Effector CD4-positive, alpha-beta T cell (primary cell): ENCODE data around the gene PTPRG.
"Not testable (repeated sequence)": the region's sequence is repeated elsewhere in the genome, so short reads cannot be mapped to it uniquely, and the experiment has no call there.

Source experiments
- DNase-seq: peaks from one replicate; pipeline ENCODE4 v3.0.0-alpha.2; 2020

Gene PTPRG

GRCh38 chr3:61805510-61806080 lies 244.2 kb downstream of the PTPRG start:
- DNase-seq, result no peak

GRCh38 chr3:61806810-61807209 lies 245.4 kb downstream of the PTPRG start:
- no peak for DNase-seq

GRCh38 chr3:61807865-61808276 lies 246.5 kb downstream of the PTPRG start:
- DNase-seq, result no peak

DNA sequence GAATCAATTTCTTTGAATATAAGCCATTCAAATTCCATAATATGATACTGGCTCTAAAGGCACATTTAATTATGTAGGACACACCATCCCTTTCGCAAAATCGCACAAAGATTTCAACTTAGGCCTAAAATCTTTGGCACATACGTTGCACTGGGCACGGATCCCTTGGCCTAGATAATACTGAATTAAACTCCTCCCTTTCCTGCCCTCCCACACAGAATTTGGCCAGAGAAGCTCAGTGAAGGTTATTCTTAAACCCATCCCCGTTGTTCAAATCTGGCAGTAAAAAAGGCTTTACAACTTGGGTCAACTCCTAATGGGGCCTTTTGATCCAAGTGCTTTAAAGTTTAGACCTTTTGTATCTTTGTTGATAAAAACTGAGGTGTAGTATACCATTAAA lies 247.2 kb downstream of the PTPRG start:
- DNase-seq, result no peak

GRCh38 chr3:61808999-61809398 lies 247.6 kb downstream of the PTPRG start:
- no peak for DNase-seq

DNA sequence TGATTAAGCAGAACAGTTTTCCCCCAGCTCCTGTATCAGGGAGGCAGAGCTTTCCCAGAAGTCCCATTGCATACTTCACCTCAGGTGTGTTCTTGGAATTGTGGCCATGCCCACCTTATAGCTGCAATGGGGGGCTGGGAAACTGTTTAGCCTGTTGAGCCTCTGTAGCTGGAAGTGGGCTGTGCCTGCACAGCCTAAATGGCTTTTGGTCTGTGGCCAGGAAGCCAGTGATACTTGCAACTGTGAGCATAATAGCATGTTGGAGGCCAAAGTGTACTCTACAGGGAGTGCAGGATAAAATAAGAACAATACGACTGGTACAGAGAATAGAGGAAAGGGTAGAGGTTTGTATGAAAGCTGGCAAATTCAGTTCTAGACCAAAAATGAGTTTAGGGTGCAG lies 248.5 kb downstream of the PTPRG start:
- no peak for DNase-seq

GRCh38 chr3:61810953-61811497 lies 249.7 kb downstream of the PTPRG start:
- DNase-seq, result no peak

- DNase-seq, result no peak
Observed at GRCh38 chr3:61811652-61812051, 250.3 kb downstream of the PTPRG start.

GRCh38 chr3:61812085-61812484 lies 250.7 kb downstream of the PTPRG start:
- DNase-seq, result no peak

- no peak for DNase-seq
Observed at GRCh38 chr3:61812517-61812916, 251.1 kb downstream of the PTPRG start.

DNA sequence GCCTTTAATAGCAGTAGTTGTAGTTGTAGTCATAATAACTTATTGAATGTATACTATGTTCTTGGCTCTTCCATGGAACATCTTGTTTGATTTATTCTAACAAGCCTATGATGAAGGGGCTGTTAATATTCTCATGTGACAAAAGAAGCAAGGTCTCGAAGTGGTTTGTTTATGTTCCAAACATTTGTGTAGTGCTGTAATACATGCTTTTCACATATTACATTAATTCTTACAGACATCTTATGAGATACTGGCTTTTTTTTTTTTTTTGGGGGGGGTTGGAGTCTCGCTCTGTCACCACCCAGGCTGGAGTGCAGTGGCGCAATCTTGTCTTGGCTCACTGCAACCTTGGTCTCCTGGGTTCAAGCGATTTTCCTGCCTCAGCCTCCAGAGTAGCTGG lies 252.3 kb downstream of the PTPRG start:
- DNase-seq, result no peak

DNA sequence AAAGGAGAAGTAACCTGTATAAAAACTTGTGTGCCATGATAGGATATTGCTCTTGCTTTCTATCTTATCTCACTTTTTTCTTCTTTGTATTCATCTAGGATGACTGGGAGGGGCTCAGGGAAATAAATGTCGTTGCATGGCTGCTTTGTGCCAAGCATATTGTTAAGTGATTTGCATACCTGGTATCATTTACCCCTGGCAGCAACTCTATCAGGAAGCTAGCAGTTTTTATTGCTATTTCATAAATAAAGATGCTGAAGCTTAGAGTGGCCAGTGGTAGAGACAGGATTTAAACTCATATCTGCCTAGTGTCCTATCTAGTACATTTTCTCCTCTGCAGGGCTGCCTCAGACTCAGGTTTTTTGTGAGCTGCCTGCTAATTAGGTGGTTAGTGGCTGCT lies 253.3 kb downstream of the PTPRG start:
- no peak for DNase-seq

- DNase-seq, result not testable (repeated sequence)
Observed at GRCh38 chr3:61816304-61816703, 254.9 kb downstream of the PTPRG start.

DNA sequence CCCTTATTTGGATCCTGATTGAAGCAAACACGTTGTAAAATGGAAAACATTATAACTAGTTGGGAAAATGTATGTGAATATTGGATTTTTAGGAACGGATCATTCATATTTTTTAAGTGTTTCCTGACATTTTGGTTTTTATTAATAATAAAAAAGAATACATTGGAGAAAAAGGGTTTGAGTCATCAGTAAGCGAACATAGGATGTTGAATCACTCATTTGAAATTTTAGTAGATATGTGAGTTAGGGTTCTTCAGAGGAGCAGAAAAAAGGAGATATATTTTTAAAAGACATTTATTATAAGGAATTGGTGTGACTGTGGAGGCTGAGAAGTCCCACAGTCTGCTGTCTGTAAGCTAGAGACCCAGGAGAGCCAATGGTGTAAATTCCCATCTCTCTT lies 258.5 kb downstream of the PTPRG start:
- no peak for DNase-seq

DNA sequence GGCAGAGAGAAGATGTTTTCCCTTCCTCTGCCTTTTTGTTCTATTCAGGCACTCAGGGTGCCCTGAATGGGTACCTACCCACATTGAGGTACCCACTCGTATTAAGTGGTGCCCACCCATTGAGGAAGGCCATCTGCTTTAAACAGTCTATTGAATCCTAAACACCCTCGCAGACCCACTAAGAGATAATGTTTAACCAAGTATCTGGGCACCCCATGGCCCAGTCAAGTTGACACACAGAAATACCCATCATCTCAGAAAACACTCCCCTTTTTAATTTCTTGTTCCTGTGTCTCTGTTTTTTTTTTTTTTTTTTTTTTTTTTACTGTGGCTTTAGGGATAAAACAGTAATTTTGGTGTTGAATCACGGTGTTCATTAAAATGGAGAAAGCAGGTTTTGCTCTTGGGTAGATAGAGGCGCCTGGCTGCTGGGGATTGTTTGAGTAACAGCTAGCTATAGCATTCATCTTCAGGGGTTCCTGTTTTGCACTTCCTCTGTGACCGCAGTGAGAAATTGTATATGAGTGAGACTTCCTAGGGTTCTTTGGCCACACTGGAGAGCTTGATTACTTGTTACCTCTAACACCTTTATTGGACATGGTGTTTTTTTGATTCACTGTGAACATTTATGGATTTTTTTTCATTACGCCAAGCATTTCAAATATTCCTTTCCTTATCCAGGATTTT lies 259.1 kb downstream of the PTPRG start:
- no peak for DNase-seq

- no peak for DNase-seq
Observed at GRCh38 chr3:61821823-61822251, 260.5 kb downstream of the PTPRG start.

GRCh38 chr3:61822588-61822987 lies 261.2 kb downstream of the PTPRG start:
- no peak for DNase-seq

DNA sequence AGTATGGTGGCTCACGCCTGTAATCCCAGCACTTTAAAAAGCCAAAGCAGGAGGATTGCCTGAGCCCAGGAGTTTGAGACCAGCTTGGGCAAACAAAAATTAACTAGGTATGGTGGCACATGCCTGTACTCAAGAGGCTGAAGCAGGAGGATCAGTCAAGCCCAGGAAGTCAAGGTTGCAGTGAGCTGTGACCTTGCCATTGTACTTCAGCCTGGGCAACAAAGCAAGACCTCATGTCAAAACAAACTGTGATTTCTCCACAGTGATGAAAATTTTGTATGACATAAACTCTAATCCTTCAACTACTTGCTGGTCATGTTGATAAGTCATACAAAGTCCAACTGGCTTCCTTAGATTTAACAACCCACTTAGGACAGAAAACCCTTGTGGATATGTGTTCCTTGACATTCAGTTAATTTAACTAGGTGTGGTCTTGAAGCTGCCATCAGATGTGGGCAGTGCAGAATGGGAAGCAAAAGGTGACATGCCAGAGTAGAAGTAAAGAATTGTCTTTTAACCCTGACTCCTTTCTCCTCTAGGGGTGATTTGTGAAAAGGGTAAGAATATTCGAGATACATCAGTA lies 263.3 kb downstream of the PTPRG start:
- DNase-seq, result no peak

GRCh38 chr3:61826161-61826560 lies 264.8 kb downstream of the PTPRG start:
- no peak for DNase-seq

- DNase-seq, result no peak
Observed at GRCh38 chr3:61828184-61828874, 267.0 kb downstream of the PTPRG start.

DNA sequence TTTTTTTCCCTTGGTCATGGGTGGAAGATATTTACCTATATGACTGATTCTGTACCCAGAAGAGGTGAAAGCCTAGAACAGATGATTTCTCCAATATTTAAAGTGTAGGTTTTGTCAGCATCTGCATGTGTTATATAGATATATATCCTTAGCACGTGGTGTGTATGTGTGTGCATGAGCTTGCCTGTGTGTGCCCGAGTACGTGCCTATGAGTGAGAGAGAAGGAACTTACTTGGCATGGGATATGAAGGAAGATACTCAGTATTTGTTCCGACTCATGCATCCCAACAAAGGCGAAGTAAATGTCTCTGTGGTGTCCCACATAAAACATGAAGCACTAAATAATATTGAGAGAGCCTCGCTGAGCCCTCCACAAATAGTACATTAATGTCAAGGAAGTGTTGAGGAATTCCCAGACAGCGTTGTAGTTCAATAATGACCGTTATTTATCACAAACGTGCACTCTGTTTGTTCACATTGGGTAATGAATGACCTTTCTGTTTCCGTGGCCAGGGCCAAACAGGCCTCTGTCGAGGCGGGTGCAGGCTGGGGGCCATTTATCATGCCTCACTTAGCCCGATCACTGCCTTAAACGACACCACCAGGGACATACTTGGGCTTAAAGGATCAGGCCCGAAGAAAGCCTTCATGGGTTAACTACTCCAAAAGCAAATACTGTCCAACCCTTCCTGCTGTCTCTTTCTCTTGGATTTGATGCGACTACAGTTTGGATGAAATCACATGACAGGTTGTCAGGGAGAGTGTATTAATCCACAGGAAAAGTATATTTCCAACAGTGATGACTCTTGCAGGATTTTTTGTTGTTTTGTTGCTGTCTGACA lies 267.7 kb downstream of the PTPRG start:
- DNase-seq, result no peak

GRCh38 chr3:61829722-61830350 lies 268.5 kb downstream of the PTPRG start:
- no peak for DNase-seq
